Endothelial cell of umbilical vein (primary cell): ENCODE measurements around the gene TAF15. TPM values are rescaled to one million over a fixed set of nuclear protein-coding genes. Genes with fewer than 3 reads are reported as not detected.

Experiments used
- BruUV-seq: library from RNA; stranded (reverse); fragments of 400-500 nt; replicated peaks from 2 replicates; lab custom pipeline; 2021; lab: Mats Ljungman, UMichigan
- CTCF ChIA-PET: fragments of 300-600, 350-600 bp; sonication (Branson Sonifier 250); formaldehyde crosslinking; loops from one replicate; lab custom pipeline; 2021; ENCODE audit warnings: antibody characterized with exemption, inconsistent platforms; lab: Charles Lee
- POLR2A ChIA-PET: fragments of 300-600, 350-600 bp; sonication (Branson Sonifier 250); formaldehyde crosslinking; loops from one replicate; lab custom pipeline; 2021; ENCODE audit warnings: antibody characterized with exemption, inconsistent platforms; lab: Charles Lee
- DNase-seq: peaks from one replicate; pipeline ENCODE4 v3.0.0-alpha.2; 2011; ENCODE audit warnings: low read depth, low spot score
- FAIRE-seq: peaks from 2 replicates; lab custom pipeline; 2011; peaks lifted over from hg19 to GRCh38; lab: Jason Lieb, UNC
- H2AFZ ChIP-seq: 2 replicates; pipeline ENCODE4 v1.6.0; 2012; ENCODE audit warnings: low read depth, low read length, control low read depth, inconsistent platforms
- H3K27ac ChIP-seq: 2 replicates; pipeline ENCODE4 v1.5.1; 2011; ENCODE audit warnings: low read depth, mild to moderate bottlenecking, control low read depth, low read length, moderate library complexity; ENCODE audit not compliant: insufficient read depth
- H3K27me3 ChIP-seq, 2 experiments: 2 replicates each; pipeline versions ENCODE4 v1.6.0 to v1.6.1; 2011; ENCODE audit warnings: low read length in 2 of 2, mixed read lengths in 1 of 2; ENCODE audit not compliant: control insufficient read depth in 2 of 2, insufficient read depth in 2 of 2
- H3K36me3 ChIP-seq, 2 experiments: 2 replicates in 1 of 2; 3 replicates in 1 of 2; pipeline ENCODE4 v1.5.1; 2011; ENCODE audit warnings: low read length in 2 of 2, mild to moderate bottlenecking in 1 of 2, moderate library complexity in 1 of 2; ENCODE audit not compliant: control insufficient read depth in 2 of 2, insufficient read depth in 2 of 2; ENCODE audit errors: extremely low read depth in 1 of 2
- H3K4me1 ChIP-seq: 3 replicates; pipeline ENCODE4 v1.5.1; 2011; ENCODE audit warnings: mild to moderate bottlenecking, low read length; ENCODE audit not compliant: control insufficient read depth, insufficient read depth; ENCODE audit errors: extremely low read depth
- H3K4me2 ChIP-seq: 2 replicates; pipeline ENCODE4 v1.6.1; 2011; ENCODE audit warnings: low read length, control low read depth, mixed read lengths; ENCODE audit not compliant: insufficient read depth
- H3K4me3 ChIP-seq, 3 experiments: fragments of 200-600 bp in 1 of 3; sonication (generic), shearing (Covaris generic) in 1 of 3; replicated peaks in 1 of 3; 2 replicates each; pipeline ENCODE4 v1.5.1; 2011 to 2016; ENCODE audit warnings: control low read depth in 3 of 3, low read length in 3 of 3, mild to moderate bottlenecking in 2 of 3, inconsistent platforms in 1 of 3, low read depth in 1 of 3, moderate library complexity in 1 of 3; ENCODE audit not compliant: insufficient read depth in 1 of 3
- H3K79me2 ChIP-seq: 2 replicates; pipeline ENCODE4 v1.6.0; 2012; ENCODE audit warnings: low read length, inconsistent platforms; ENCODE audit not compliant: control insufficient read depth, insufficient read depth
- H3K9ac ChIP-seq: replicated peaks from 2 replicates; pipeline ENCODE3; 2011; ENCODE audit warnings: low read length, control low read depth; ENCODE audit not compliant: insufficient read depth; ENCODE audit errors: extremely low read depth
- H3K9me1 ChIP-seq: replicated peaks from 3 replicates; pipeline ENCODE4 v1.6.0; 2011; ENCODE audit warnings: mild to moderate bottlenecking, low read length; ENCODE audit not compliant: control insufficient read depth, insufficient read depth; ENCODE audit errors: extremely low read depth
- H3K9me3 ChIP-seq: replicated peaks from 2 replicates; pipeline ENCODE4 v1.5.1; 2012; ENCODE audit warnings: low read length, inconsistent platforms; ENCODE audit not compliant: control insufficient read depth, insufficient read depth
- H4K20me1 ChIP-seq: replicated peaks from 2 replicates; pipeline ENCODE3; 2011; ENCODE audit warnings: mild to moderate bottlenecking, low read length; ENCODE audit not compliant: control insufficient read depth, insufficient read depth; ENCODE audit errors: extremely low read depth
- CTCF ChIP-seq, 2 donors: IDR thresholded peaks; 1 replicate in 1 of 2; 2 replicates in 1 of 2; pipeline ENCODE4 v1.5.1; 2011; ENCODE audit warnings: low read length in 2 of 2, mild to moderate bottlenecking in 2 of 2, moderate library complexity in 2 of 2, control low read depth in 1 of 2, inconsistent platforms in 1 of 2, low read depth in 1 of 2; ENCODE audit not compliant: insufficient read depth in 1 of 2; ENCODE audit errors: extremely low read depth in 1 of 2
- EZH2 ChIP-seq: IDR thresholded peaks from 2 replicates; pipeline ENCODE4 v1.6.1; 2012; ENCODE audit warnings: borderline replicate concordance, low read depth, mild to moderate bottlenecking, moderate library complexity, low read length, inconsistent platforms; ENCODE audit not compliant: severe bottlenecking
- FOS ChIP-seq: IDR thresholded peaks from 2 replicates; pipeline ENCODE4 v1.6.1; 2011; ENCODE audit warnings: mild to moderate bottlenecking, low read length, moderate library complexity, borderline replicate concordance; ENCODE audit not compliant: insufficient read depth
- GATA2 ChIP-seq: IDR thresholded peaks from 2 replicates; pipeline ENCODE4 v1.7.0; 2011; ENCODE audit warnings: low read depth, mild to moderate bottlenecking, moderate library complexity, mixed read lengths, low read length; ENCODE audit not compliant: insufficient read length, insufficient read depth
- JUN ChIP-seq: IDR thresholded peaks from 2 replicates; pipeline ENCODE4 v1.6.1; 2011; ENCODE audit warnings: borderline replicate concordance, low read depth; ENCODE audit not compliant: insufficient read length, insufficient read depth
- MAX ChIP-seq: IDR thresholded peaks from 2 replicates; pipeline ENCODE4 v1.6.1; 2011; ENCODE audit not compliant: insufficient read depth, insufficient read length
- MYC ChIP-seq: IDR thresholded peaks from one replicate; pipeline ENCODE4 v1.6.1; 2011; ENCODE audit warnings: mild to moderate bottlenecking, low read depth, low read length
- POLR2A ChIP-seq: IDR thresholded peaks from 2 replicates; pipeline ENCODE4 v1.6.1; 2012; ENCODE audit warnings: low read depth, mild to moderate bottlenecking, control low read depth, low read length
- POLR2AphosphoS5 ChIP-seq: IDR thresholded peaks from 2 replicates; pipeline ENCODE4 v1.6.1; 2012; ENCODE audit warnings: low read depth, mild to moderate bottlenecking, control low read depth, low read length, moderate library complexity; ENCODE audit not compliant: insufficient read depth
- dilution Hi-C: fragments of 300-500 bp; cut with MboI; formaldehyde crosslinking; loops from one replicate; pipeline ENCODE4 v1.15.0; 2019; ENCODE audit warnings: low sequenced_read_pairs; ENCODE audit not compliant: extremely low pct_ligation_motif_present
- intact Hi-C: fragments of 100-400 bp; cut with micrococcal nuclease; formaldehyde crosslinking; loops from one replicate; pipeline ENCODE4 v1.10.0; 2022
- polyA plus RNA-seq, 4 experiments: library from polyadenylated mRNA; depleted of rRNA in 3 of 4; stranded (reverse) in 3 of 4; unstranded in 1 of 4; fragments of >200 nt; gene quantifications; 2 replicates each; pipeline versions ENCODE4 v1.2.1 to v1.2.3, GENCODE V29; 2011 to 2012; ENCODE audit warnings: missing spikeins in 1 of 4
- total RNA-seq: library from RNA; stranded (reverse); gene quantifications from 2 replicates; pipeline ENCODE4 v1.2.3, GENCODE V29; 2021

TAF15 gene
- total and polyA plus RNA-seq, 2 donors (not counting 3 experiments of a cell fraction or from before 2014, with no cell fraction given) = 59.4 to 247 TPM

- Histone ChIP-seq H3K9me1 (no peaks in the 10 kb centered on the region), H2AFZ (no peak overlapping the region), H3K4me2 (no peak overlapping the region), H3K9ac (no peak overlapping the region), H3K27ac (no peak overlapping the region), H3K4me1 (peaks cover 7% of the 10 kb centered on the region), H3K9me3 (no peaks in the 10 kb centered on the region), H3K27me3 (peaks cover 2 to 3% of the 10 kb centered on the region in 2 experiments), H4K20me1 (no peaks in the 10 kb centered on the region), H3K36me3 (no peaks in the 10 kb centered on the region), H3K79me2 (no peaks in the 10 kb centered on the region), H3K4me3 (no peak overlapping the region)
- dilution Hi-C loops = no loop called here
- no TSS peak for BruUV-seq
- FAIRE-seq = no peak
- TF ChIP-seq MAX (no peak), CTCF (IDR thresholded peaks at IDR 0.05; ENCODE audit: extremely low read depth in 1 of 2, insufficient read depth in 1 of 2, low read depth in 1 of 2, low read length in 2 of 2) (no peak), POLR2AphosphoS5 (no peak), POLR2A (no peak), MYC (no peak), JUN (no peak), GATA2 (no peak), EZH2 (no peak), FOS (no peak)
- CTCF ChIA-PET = interaction anchor here (1.2 to 8.5 kb wide), 12 partner anchors 10 to 78 kb away, joined by 5 to 453 read pairs (median 27); partner anchors contain the start of genes GAS2L2, MMP28 and TAF15
- DNase-seq = no peak
- intact Hi-C loops = no loop called here
- POLR2A ChIA-PET = interaction anchor here (2.3 kb wide), 1 partner anchor 44 kb away, joined by 39 read pairs; the partner anchor contains the start of gene TAF15
Measured at GRCh38 chr17:35765086-35765710, 44.1 kb upstream of the TAF15 start.
